ENCODE results near the gene SMARCA2.

- TF ChIP-seq POLR2A (IDR thresholded peaks at IDR 0.05), result no peak
- TF ChIP-seq CTCF (IDR thresholded peaks at IDR 0.05), result no peak
These were observed 113.5 kb downstream of the SMARCA2 start for GRCh38 chr9:2128618-2129017.

Measured in thyroid gland (tissue), 4 donors.